Motor neuron (in vitro differentiated cells): ENCODE measurements around the gene TSTD1. TPM values are rescaled to one million over a fixed set of nuclear protein-coding genes. Genes with fewer than 3 reads are reported as not detected.
"Not testable (repeated sequence)": the region's sequence is repeated elsewhere in the genome, so short reads cannot be mapped to it uniquely, and the experiment has no call there.

Experiments
- ATAC-seq, 8 experiments: fragments of 200-7000 bp; cut with Tn5 transposase; replicated peaks in 6 of 8; 2 replicates each; pipeline ENCODE4 v1.8.0; 2021; ENCODE audit warnings: mild to moderate bottlenecking in 8 of 8, moderate library complexity in 8 of 8
- H3K27ac ChIP-seq, 2 donors: fragments of 250-450 bp; sonication (Bioruptor Pico); 2 replicates each; pipeline ENCODE4 v1.9.0; 2021; ENCODE audit warnings: antibody characterized with exemption in 2 of 2, mild to moderate bottlenecking in 2 of 2, moderate library complexity in 1 of 2
- H3K4me1 ChIP-seq, 2 donors: fragments of 250-450 bp; sonication (Bioruptor Pico); replicated peaks in 1 of 2; 2 replicates each; pipeline ENCODE4 v1.6.1; 2021; ENCODE audit warnings: antibody characterized with exemption in 2 of 2, mild to moderate bottlenecking in 2 of 2, moderate library complexity in 1 of 2
- H3K4me3 ChIP-seq, 5 donors: fragments of 250-450 bp; sonication (Bioruptor Pico); 2 replicates each; pipeline ENCODE4 v1.9.0; 2021; ENCODE audit warnings: antibody characterized with exemption in 5 of 5, mild to moderate bottlenecking in 5 of 5, moderate library complexity in 4 of 5
- WGBS, 10 experiments: fragments of 450-650 bp; shearing (Covaris generic); methylation state at CpG; one replicate each; pipeline ENCODE4 v1.0.0; 2022; 5-methylcytosine and 5-hydroxymethylcytosine counted together
- in situ Hi-C, 9 experiments: fragments of 400-800 bp; cut with MboI; loops; one replicate each; pipeline ENCODE4 v1.15.0; 2021; ENCODE audit warnings: low sequenced_read_pairs in 9 of 9, low pct_unique_long_range_greater_than_20kb in 2 of 9; ENCODE audit not compliant: unreplicated experiment in 9 of 9
- total RNA-seq, 8 experiments: library from RNA; unstranded; fragments of 300-600 nt; gene quantifications; 2 replicates each; pipeline versions ENCODE4 v1.2.3 to v1.2.4, GENCODE V29; 2022

TSTD1 gene
- total RNA-seq, 8 experiments from 2014 or later, result 0.46 to 13.4 (median 1.9) TPM; not detected in 2

GRCh38 chr1:161045736-161046604 is 7.2 kb upstream of the TSTD1 start, which contains the start of gene USF1:
TSS of gene USF1 (minus strand) at chr1:161045977. CDS start at chr1:161043275, 2,702 bp downstream.
- in situ Hi-C loops, result loop anchor here in 1 of 9 experiments (25.0 kb wide), 1 partner anchor 91 kb away; the partner anchor contains the start of gene DEDD
- ATAC-seq, result peak; percentile 80 to 87 (median 85)
- Histone ChIP-seq H3K27ac (peak within 1 kb of the TSS; percentile 98 to 99), H3K4me3 (peak within 1 kb of the TSS; percentile 61 to 81 (median 62)), H3K4me1 (peaks cover 9 to 15% of the 10 kb centered on the region in 2 donors)
- WGBS, 10 experiments, result 0 to 2% (median 0%) methylated on average over 1 to 18 of the region's 29 CpGs; no CpG with 5 or more reads in 1 of the 10 experiments

GRCh38 chr1:161044908-161045735 is 6.4 kb upstream of the TSTD1 start:
- H3K4me3 ChIP-seq, result peak overlapping the region; percentile 61 to 81 (median 62)
- peak overlapping the region; percentile 98 to 99 for H3K27ac ChIP-seq
- peak; percentile 57 to 80 (median 74) for ATAC-seq
- H3K4me1 ChIP-seq, result peaks cover 9 to 15% of the 10 kb centered on the region in 2 donors
- WGBS, 10 experiments, result 0 to 10% (median 2%) methylated on average over 1 to 21 of the region's 48 CpGs; no CpG with 5 or more reads in 2 of the 10 experiments
- in situ Hi-C loops, result loop anchor here in 1 of 9 experiments (25.0 kb wide), 1 partner anchor 92 kb away; the partner anchor contains the start of gene DEDD

- peak overlapping the region; percentile 98 to 99 for H3K27ac ChIP-seq
- no peak for ATAC-seq
- H3K4me1 ChIP-seq, result peaks cover 9 to 15% of the 10 kb centered on the region in 2 donors
- in situ Hi-C loops, result loop anchor here in 1 of 9 experiments (25.0 kb wide), 1 partner anchor 93 kb away; the partner anchor contains the start of gene DEDD
- peak overlapping the region; percentile 61 to 81 (median 62) for H3K4me3 ChIP-seq
Measured at GRCh38 chr1:161044535-161044907, 5.8 kb upstream of the TSTD1 start.

- Histone ChIP-seq H3K27ac (no peak overlapping the region), H3K4me1 (peaks cover 11 to 19% of the 10 kb centered on the region in 2 donors), H3K4me3 (no peak overlapping the region)
- 87 to 100% (median 91%) methylated on average over 1 to 4 of the region's 5 CpGs; no CpG with 5 or more reads in 4 of the 10 experiments for WGBS, 10 experiments
- in situ Hi-C loops, result loop anchor here in 1 of 9 experiments (25.0 kb wide), 1 partner anchor 98 kb away; the partner anchor contains the start of gene DEDD
- peak in 1 of 8 experiments; percentile 12 for ATAC-seq
Measured at GRCh38 chr1:161039546-161039945, 782 bp upstream of the TSTD1 start.

GRCh38 chr1:161039154-161039545 is 386 bp upstream of the TSTD1 start:
- no peak overlapping the region for H3K27ac ChIP-seq
- ATAC-seq, result no peak
- H3K4me1 ChIP-seq, result peaks cover 7 to 15% of the 10 kb centered on the region in 2 donors
- 6 to 72% (median 31%) methylated on average over 1 to 3 of the region's 3 CpGs; no CpG with 5 or more reads in 2 of the 10 experiments for WGBS, 10 experiments
- H3K4me3 ChIP-seq, result peak overlapping the region in 2 of 5 donors; percentile 34 to 49
- in situ Hi-C loops, result loop anchor here in 1 of 9 experiments (25.0 kb wide), 1 partner anchor 98 kb away; the partner anchor contains the start of gene DEDD

- peaks cover 2 to 13% of the 10 kb centered on the region in 2 donors for H3K4me1 ChIP-seq
- 40 to 72% (median 55%) methylated on average over 1 to 16 of the region's 21 CpGs; no CpG with 5 or more reads in 4 of the 10 experiments for WGBS, 10 experiments
- peak overlapping the region in 1 of 2 donors; percentile 15 for H3K27ac ChIP-seq
- in situ Hi-C loops, result loop anchor here in 1 of 9 experiments (25.0 kb wide), 1 partner anchor 99 kb away; the partner anchor contains the start of gene DEDD
- peak in 4 of 8 experiments; percentile 12 to 42 (median 34) for ATAC-seq
- peak overlapping the region in 2 of 5 donors; percentile 34 to 49 for H3K4me3 ChIP-seq
Measured at GRCh38 chr1:161037661-161038522, 872 bp downstream of the TSTD1 start.

GRCh38 chr1:161033751-161034150 is 5.0 kb downstream of the TSTD1 start:
- in situ Hi-C loops, result loop anchor here in 1 of 9 experiments (25.0 kb wide), 1 partner anchor 104 kb away; the partner anchor contains the start of gene DEDD
- Histone ChIP-seq H3K4me3 (no peak overlapping the region), H3K4me1 (peaks cover 2 to 11% of the 10 kb centered on the region in 2 donors), H3K27ac (no peak overlapping the region)
- WGBS, 10 experiments, result 80 to 100% (median 89%) methylated on average over 1 to 3 of the region's 3 CpGs; no CpG with 5 or more reads in 7 of the 10 experiments
- ATAC-seq, result no peak

GRCh38 chr1:161032409-161032808 is 6.4 kb downstream of the TSTD1 start:
- Histone ChIP-seq H3K4me3 (no peak overlapping the region), H3K4me1 (peaks cover 2 to 4% of the 10 kb centered on the region in 2 donors), H3K27ac (no peak overlapping the region)
- in situ Hi-C loops, result loop anchor here in 1 of 9 experiments (25.0 kb wide), 1 partner anchor 105 kb away; the partner anchor contains the start of gene DEDD
- ATAC-seq, result no peak
- WGBS, 10 experiments, result 40 to 100% (median 71%) methylated on average over 1 of the region's 1 CpG; no CpG with 5 or more reads in 3 of the 10 experiments

- no peak overlapping the region for H3K4me3 ChIP-seq
- in situ Hi-C loops, result loop anchor here in 1 of 9 experiments (25.0 kb wide), 1 partner anchor 105 kb away; the partner anchor contains the start of gene DEDD
- H3K27ac ChIP-seq, result no peak overlapping the region
- ATAC-seq, result no peak
- H3K4me1 ChIP-seq, result peaks cover 0 to 2% of the 10 kb centered on the region in 2 donors
- WGBS, 10 experiments, result 29 to 77% (median 67%) methylated on average over 1 to 2 of the region's 2 CpGs; no CpG with 5 or more reads in 1 of the 10 experiments
Measured at GRCh38 chr1:161031874-161032273, 6.9 kb downstream of the TSTD1 start.

GRCh38 chr1:161029466-161029865 is 9.3 kb downstream of the TSTD1 start:
- not testable (repeated sequence) for H3K4me1 ChIP-seq, H3K4me3 ChIP-seq, ATAC-seq, H3K27ac ChIP-seq
- no CpG with 5 or more reads among the region's 32 CpGs for WGBS, 10 experiments
- in situ Hi-C loops, result loop anchor here in 1 of 9 experiments (25.0 kb wide), 1 partner anchor 108 kb away; the partner anchor contains the start of gene DEDD

- not testable (repeated sequence) for H3K4me1 ChIP-seq, ATAC-seq, H3K4me3 ChIP-seq, H3K27ac ChIP-seq
- in situ Hi-C loops, result loop anchor here in 1 of 9 experiments (25.0 kb wide), 1 partner anchor 110 kb away; the partner anchor contains the start of gene DEDD
- 0 to 100% (median 81%) methylated on average over 1 of the region's 1 CpG; no CpG with 5 or more reads in 2 of the 10 experiments for WGBS, 10 experiments
Measured at GRCh38 chr1:161026954-161027353, 11.8 kb downstream of the TSTD1 start.
